Mesenchymal stem cell (in vitro differentiated cells and primary cell): ENCODE results near the gene C18orf32. TPM values are rescaled to one million over a fixed set of nuclear protein-coding genes. Genes with fewer than 3 reads are reported as not detected.

Experiments used
- DNase-seq: peaks from one replicate; pipeline ENCODE4 v3.0.0-alpha.2; 2013
- H2AFZ ChIP-seq: one replicate; pipeline ENCODE4 v1.6.1; 2013; ENCODE audit warnings: low read depth, mild to moderate bottlenecking, control low read depth, inconsistent platforms, low read length, moderate library complexity
- H2AK5ac ChIP-seq: 2 replicates; pipeline ENCODE4 v1.6.1; 2013; ENCODE audit warnings: low read length, moderate library complexity, mild to moderate bottlenecking, inconsistent platforms; ENCODE audit not compliant: severe bottlenecking
- H2BK120ac ChIP-seq: one replicate; pipeline ENCODE4 v1.6.1; 2013; ENCODE audit warnings: low read depth, mild to moderate bottlenecking, inconsistent platforms, low read length, moderate library complexity
- H2BK12ac ChIP-seq, 2 experiments: one replicate each; pipeline ENCODE4 v1.6.1; 2013; ENCODE audit warnings: inconsistent platforms in 2 of 2, low read length in 2 of 2, mild to moderate bottlenecking in 2 of 2, moderate library complexity in 2 of 2, control low read depth in 1 of 2
- H2BK15ac ChIP-seq: one replicate; pipeline ENCODE4 v1.6.1; 2013; ENCODE audit warnings: mild to moderate bottlenecking, low read depth, inconsistent platforms; ENCODE audit not compliant: poor library complexity, severe bottlenecking
- H2BK5ac ChIP-seq: 2 replicates; pipeline ENCODE4 v1.6.1; 2013; ENCODE audit warnings: low read depth, mild to moderate bottlenecking, low read length, control low read depth, inconsistent platforms; ENCODE audit not compliant: poor library complexity, severe bottlenecking
- H3K14ac ChIP-seq, 2 experiments: one replicate each; pipeline ENCODE4 v1.6.1; 2013; ENCODE audit warnings: inconsistent platforms in 2 of 2, low read length in 2 of 2, control low read depth in 1 of 2, mild to moderate bottlenecking in 1 of 2, moderate library complexity in 1 of 2
- H3K18ac ChIP-seq, 2 experiments: one replicate each; pipeline ENCODE4 v1.6.1; 2013; ENCODE audit warnings: inconsistent platforms in 2 of 2, low read length in 2 of 2, control low read depth in 1 of 2, low read depth in 1 of 2, mild to moderate bottlenecking in 1 of 2
- H3K23ac ChIP-seq, 2 experiments: one replicate each; pipeline ENCODE4 v1.6.1; 2013; ENCODE audit warnings: inconsistent platforms in 2 of 2, low read length in 2 of 2, mild to moderate bottlenecking in 2 of 2, moderate library complexity in 2 of 2, control low read depth in 1 of 2
- H3K27ac ChIP-seq: 2 replicates; pipeline ENCODE4 v1.5.1; 2013; ENCODE audit warnings: mild to moderate bottlenecking, moderate library complexity, low read length, control low read depth, inconsistent platforms; ENCODE audit not compliant: poor library complexity, severe bottlenecking
- H3K27me3 ChIP-seq, 2 experiments: 2 replicates each; pipeline versions ENCODE4 v1.6.1 to v1.7.0; 2013; ENCODE audit warnings: low read length in 2 of 2, mild to moderate bottlenecking in 2 of 2, moderate library complexity in 2 of 2, control low read depth in 1 of 2, inconsistent platforms in 1 of 2; ENCODE audit not compliant: control insufficient read depth in 1 of 2, insufficient read depth in 1 of 2
- H3K36me3 ChIP-seq, 2 experiments: 2 replicates each; pipeline versions ENCODE4 v1.6.1 to v1.7.0; 2013; ENCODE audit warnings: low read length in 2 of 2, control low read depth in 1 of 2, inconsistent platforms in 1 of 2, low read depth in 1 of 2, mild to moderate bottlenecking in 1 of 2; ENCODE audit not compliant: insufficient read depth in 2 of 2, control insufficient read depth in 1 of 2
- H3K4ac ChIP-seq, 2 experiments: one replicate each; pipeline ENCODE4 v1.6.1; 2013; ENCODE audit warnings: inconsistent platforms in 2 of 2, low read length in 2 of 2, mild to moderate bottlenecking in 2 of 2, moderate library complexity in 2 of 2, control low read depth in 1 of 2, low read depth in 1 of 2
- H3K4me1 ChIP-seq: 2 replicates; pipeline ENCODE4 v1.6.1; 2013; ENCODE audit warnings: low read depth, low read length, control low read depth; ENCODE audit not compliant: control insufficient read depth, insufficient read depth
- H3K4me2 ChIP-seq: 2 replicates; pipeline ENCODE4 v1.6.1; 2013; ENCODE audit warnings: low read length, mild to moderate bottlenecking, inconsistent platforms; ENCODE audit not compliant: poor library complexity, severe bottlenecking
- H3K4me3 ChIP-seq, 2 experiments: 2 replicates each; pipeline versions ENCODE4 v1.5.1 to v1.7.0; 2013; ENCODE audit warnings: low read length in 2 of 2, mild to moderate bottlenecking in 2 of 2, control low read depth in 1 of 2, low read depth in 1 of 2; ENCODE audit not compliant: insufficient read depth in 1 of 2
- H3K79me1 ChIP-seq: replicated peaks from 2 replicates; pipeline ENCODE4 v1.6.1; 2013; ENCODE audit warnings: mild to moderate bottlenecking, control low read depth, low read length, inconsistent platforms; ENCODE audit not compliant: poor library complexity, severe bottlenecking
- H3K9ac ChIP-seq: 2 replicates; pipeline ENCODE4 v1.7.0; 2013; ENCODE audit warnings: mild to moderate bottlenecking, low read length, moderate library complexity
- H3K9me3 ChIP-seq: 2 replicates; pipeline ENCODE4 v1.7.0; 2013; ENCODE audit warnings: mild to moderate bottlenecking, low read length; ENCODE audit not compliant: control insufficient read depth
- H4K8ac ChIP-seq: one replicate; pipeline ENCODE4 v1.6.1; 2013; ENCODE audit warnings: inconsistent platforms, mild to moderate bottlenecking, low read length, moderate library complexity
- H4K91ac ChIP-seq: one replicate; pipeline ENCODE4 v1.6.1; 2013; ENCODE audit warnings: mild to moderate bottlenecking, low read length, inconsistent platforms
- WGBS: methylation state at CpG from one replicate; pipeline ENCODE4 v1.1.7; 2013; ENCODE audit warnings: mixed read lengths; 5-methylcytosine and 5-hydroxymethylcytosine counted together
- small RNA-seq: library from polyadenylated mRNA; stranded (forward); fragments of <200 nt; extraction: miRNeasy Mini kit (QIAGEN cat#:217004); gene quantifications from one replicate; pipeline ENCODE3, GENCODE V24; 2013; ENCODE audit warnings: low read depth

Gene C18orf32

GRCh38 chr18:49432602-49433001 is 54.4 kb downstream of the C18orf32 start:
- H2BK120ac ChIP-seq, result no peak overlapping the region
- no peak overlapping the region for H3K14ac ChIP-seq
- H3K79me1 ChIP-seq, result peaks cover 19% of the 10 kb centered on the region
- H3K9ac ChIP-seq, result no peak overlapping the region
- DNase-seq, result no peak
- no peak overlapping the region for H3K27ac ChIP-seq
- no peak overlapping the region for H2BK5ac ChIP-seq
- H3K27me3 ChIP-seq, result no peaks in the 10 kb centered on the region
- no peak overlapping the region for H3K23ac ChIP-seq
- H3K9me3 ChIP-seq, result no peaks in the 10 kb centered on the region
- no peak overlapping the region for H3K4me3 ChIP-seq
- H3K4ac ChIP-seq, result no peak overlapping the region
- WGBS, result 92% methylated on average over 2 of the region's 2 CpGs
- no peak overlapping the region for H2AFZ ChIP-seq
- H2BK12ac ChIP-seq, result no peak overlapping the region
- H2AK5ac ChIP-seq, result no peak overlapping the region
- H3K4me1 ChIP-seq, result peaks cover 1% of the 10 kb centered on the region
- H3K36me3 ChIP-seq, result peaks cover 3 to 22% of the 10 kb centered on the region in 2 experiments
- no peak overlapping the region for H3K4me2 ChIP-seq
- no peak overlapping the region for H2BK15ac ChIP-seq
- H4K91ac ChIP-seq, result no peak overlapping the region
- H3K18ac ChIP-seq, result no peak overlapping the region
- H4K8ac ChIP-seq, result no peak overlapping the region

- no peak overlapping the region for H3K23ac ChIP-seq
- peaks cover 1% of the 10 kb centered on the region for H3K4me1 ChIP-seq
- H3K27me3 ChIP-seq, result no peaks in the 10 kb centered on the region
- H4K91ac ChIP-seq, result no peak overlapping the region
- no peak overlapping the region for H2BK15ac ChIP-seq
- no peak overlapping the region for H2BK120ac ChIP-seq
- H3K79me1 ChIP-seq, result peaks cover 19% of the 10 kb centered on the region
- no peak overlapping the region for H3K4me3 ChIP-seq
- no peak overlapping the region for H3K4me2 ChIP-seq
- no peak overlapping the region for H2BK12ac ChIP-seq
- H3K9ac ChIP-seq, result no peak overlapping the region
- 83% methylated on average over 4 of the region's 6 CpGs for WGBS
- H2BK5ac ChIP-seq, result no peak overlapping the region
- no peak overlapping the region for H3K27ac ChIP-seq
- no peak overlapping the region for H2AFZ ChIP-seq
- H4K8ac ChIP-seq, result no peak overlapping the region
- peaks cover 3 to 28% of the 10 kb centered on the region in 2 experiments for H3K36me3 ChIP-seq
- no peak overlapping the region for H3K18ac ChIP-seq
- H3K4ac ChIP-seq, result no peak overlapping the region
- no peak overlapping the region for H3K14ac ChIP-seq
- H3K9me3 ChIP-seq, result no peaks in the 10 kb centered on the region
- H2AK5ac ChIP-seq, result no peak overlapping the region
- DNase-seq, result no peak
These were observed 55.7 kb downstream of the C18orf32 start for GRCh38 chr18:49431165-49431962.

Small RNA genes within 50 kb of the gene (small RNA-seq; reads per million reads assigned to genes)
- gene SNORD58A (not detected), gene SNORD58C (not detected)
